AG09309 (cell line): ENCODE results near the gene CEP170B.
"Not testable (repeated sequence)": the region's sequence is repeated elsewhere in the genome, so short reads cannot be mapped to it uniquely, and the experiment has no call there.

Source experiments
- DNase-seq: peaks from one replicate; pipeline ENCODE4 v3.0.0-alpha.2; 2010; ENCODE audit warnings: low read depth
- H3K4me3 ChIP-seq: 2 replicates; pipeline ENCODE4 v1.5.1; 2011; ENCODE audit warnings: mild to moderate bottlenecking, low read depth, low read length, moderate library complexity; ENCODE audit not compliant: control insufficient read depth
- TF ChIP-seq, protein P1 (sequence below): IDR thresholded peaks from 2 replicates; pipeline ENCODE4 v1.5.1; 2011; ENCODE audit warnings: mild to moderate bottlenecking, low read depth, low read length, inconsistent platforms; ENCODE audit not compliant: insufficient read depth, control insufficient read depth; ENCODE audit errors: missing control alignments

The CEP170B gene

GRCh38 chr14:104913435-104913834 lies 48.4 kb downstream of the CEP170B start:
- DNase-seq = no peak
- H3K4me3 ChIP-seq = no peak overlapping the region
- TF ChIP-seq, protein P1, sequence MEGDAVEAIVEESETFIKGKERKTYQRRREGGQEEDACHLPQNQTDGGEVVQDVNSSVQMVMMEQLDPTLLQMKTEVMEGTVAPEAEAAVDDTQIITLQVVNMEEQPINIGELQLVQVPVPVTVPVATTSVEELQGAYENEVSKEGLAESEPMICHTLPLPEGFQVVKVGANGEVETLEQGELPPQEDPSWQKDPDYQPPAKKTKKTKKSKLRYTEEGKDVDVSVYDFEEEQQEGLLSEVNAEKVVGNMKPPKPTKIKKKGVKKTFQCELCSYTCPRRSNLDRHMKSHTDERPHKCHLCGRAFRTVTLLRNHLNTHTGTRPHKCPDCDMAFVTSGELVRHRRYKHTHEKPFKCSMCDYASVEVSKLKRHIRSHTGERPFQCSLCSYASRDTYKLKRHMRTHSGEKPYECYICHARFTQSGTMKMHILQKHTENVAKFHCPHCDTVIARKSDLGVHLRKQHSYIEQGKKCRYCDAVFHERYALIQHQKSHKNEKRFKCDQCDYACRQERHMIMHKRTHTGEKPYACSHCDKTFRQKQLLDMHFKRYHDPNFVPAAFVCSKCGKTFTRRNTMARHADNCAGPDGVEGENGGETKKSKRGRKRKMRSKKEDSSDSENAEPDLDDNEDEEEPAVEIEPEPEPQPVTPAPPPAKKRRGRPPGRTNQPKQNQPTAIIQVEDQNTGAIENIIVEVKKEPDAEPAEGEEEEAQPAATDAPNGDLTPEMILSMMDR = no peak

DNA sequence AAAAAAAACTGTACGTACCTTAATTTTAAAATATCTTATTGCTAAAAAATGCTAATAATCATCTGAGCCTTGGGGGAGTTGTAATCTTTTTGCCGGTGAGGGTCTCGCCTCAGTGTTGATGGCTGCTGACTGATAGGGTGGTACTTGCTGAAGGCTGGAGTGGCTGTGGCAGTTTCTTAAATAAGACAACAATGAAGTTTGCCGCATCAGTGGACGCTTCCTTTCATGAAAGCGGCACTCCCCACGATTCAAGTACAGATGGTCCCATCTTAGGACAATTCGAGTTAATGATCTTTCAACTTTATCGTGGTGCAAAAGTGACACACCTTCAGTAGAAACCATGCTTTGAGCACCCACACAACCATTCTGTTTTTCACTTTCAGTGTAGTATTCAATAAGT lies 52.0 kb downstream of the CEP170B start:
- TF ChIP-seq, protein P1 = no peak
- H3K4me3 ChIP-seq = no peak overlapping the region
- no peak for DNase-seq

GRCh38 chr14:104917993-104918392 lies 52.9 kb downstream of the CEP170B start:
- no peak for DNase-seq
- TF ChIP-seq, protein P1 = no peak
- no peak overlapping the region for H3K4me3 ChIP-seq

DNA sequence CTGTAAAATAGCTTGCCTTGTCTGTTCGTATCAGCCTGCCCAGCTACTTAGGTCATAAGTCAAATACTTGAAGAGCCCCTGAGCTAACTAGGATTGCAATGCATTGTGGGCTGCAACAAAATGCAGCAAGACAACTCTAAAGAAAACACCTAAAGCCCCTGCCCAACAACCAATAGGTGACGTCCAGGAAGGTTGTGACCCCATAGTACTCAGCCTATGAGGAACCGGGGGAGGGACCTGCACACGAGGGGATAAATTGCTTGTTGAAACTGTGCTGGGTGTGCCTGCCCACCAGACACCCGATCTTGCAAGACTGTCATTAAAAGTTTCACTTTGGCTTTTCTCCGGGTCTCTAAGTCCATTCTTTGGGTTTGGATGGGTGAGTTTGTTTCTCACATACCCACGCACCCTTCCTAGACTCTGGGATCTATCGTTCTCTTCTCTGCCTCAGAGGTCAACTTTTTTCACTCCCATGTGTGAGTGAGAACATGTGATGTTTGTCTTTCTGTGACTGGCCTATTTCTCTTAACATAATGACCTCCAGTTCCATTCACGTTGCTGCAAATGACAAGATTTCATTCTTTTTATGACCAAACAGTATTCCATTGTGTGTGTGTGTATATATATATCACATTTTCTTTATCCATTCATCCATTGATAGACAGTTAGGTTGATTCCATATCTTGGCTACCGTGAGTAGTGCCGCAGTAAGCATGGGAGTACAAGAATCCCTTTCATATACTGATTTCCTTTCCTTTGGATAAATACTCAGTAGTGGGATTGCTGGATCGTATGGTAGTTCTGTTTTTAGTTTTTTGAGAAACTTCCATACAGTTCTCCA lies 54.3 kb downstream of the CEP170B start:
- DNase-seq, H3K4me3 ChIP-seq: not testable (repeated sequence)

DNA sequence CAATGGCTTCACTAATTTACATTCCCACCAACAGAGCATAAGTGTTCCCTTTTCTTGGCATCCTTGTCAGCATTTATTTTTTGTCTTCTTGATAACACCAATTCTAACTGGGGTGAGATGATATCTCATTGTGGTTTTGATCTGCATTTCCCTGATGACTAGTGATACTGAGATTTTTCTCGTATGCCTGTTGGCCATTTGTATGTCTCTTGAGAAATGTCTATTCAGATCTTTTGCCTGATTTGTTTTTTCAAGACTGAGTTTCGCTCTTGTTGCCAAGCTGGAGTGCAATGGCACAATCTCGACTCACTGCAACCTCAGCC lies 54.9 kb downstream of the CEP170B start:
- H3K4me3 ChIP-seq = no peak overlapping the region
- no peak for DNase-seq
- TF ChIP-seq, protein P1 = no peak

DNA sequence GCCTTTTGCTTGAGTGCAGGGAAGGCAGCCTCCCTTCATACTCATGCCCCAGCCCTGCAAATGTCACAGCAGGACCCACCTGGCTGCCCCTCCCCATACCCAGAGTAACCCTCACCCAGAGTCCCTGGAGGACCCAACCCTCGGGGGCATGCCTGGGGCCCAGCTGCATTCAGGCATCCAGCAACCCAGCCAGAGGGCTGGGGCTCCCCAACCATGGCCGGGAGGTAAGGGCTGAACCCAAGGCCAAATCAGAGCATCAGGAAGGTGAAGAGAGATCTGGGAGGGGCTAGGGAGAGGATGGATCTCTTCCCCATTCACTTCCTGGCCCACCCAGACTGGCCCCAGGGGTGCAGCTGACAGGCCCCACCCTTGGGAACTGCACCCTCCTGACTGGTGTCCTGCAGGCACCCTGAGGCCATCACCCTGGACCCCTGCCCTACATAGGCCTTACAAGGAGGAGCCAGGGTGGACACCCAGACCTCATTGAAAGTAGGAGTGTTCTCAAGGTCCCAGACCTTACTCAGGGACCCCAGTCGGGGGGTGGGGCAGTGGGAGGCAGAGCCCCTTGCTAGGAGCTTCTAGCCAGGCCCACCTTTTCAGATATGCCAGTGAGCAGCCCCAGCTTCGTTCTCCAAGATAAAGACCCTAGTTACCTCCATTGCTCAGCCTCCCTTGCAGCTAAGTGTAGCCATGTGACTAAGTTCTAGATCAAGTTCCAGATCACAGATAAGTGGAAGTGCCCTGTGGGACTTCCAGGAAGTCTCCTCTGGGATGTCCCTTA lies 58.8 kb downstream of the CEP170B start:
- TF ChIP-seq, protein P1 = no peak
- no peak for DNase-seq
- no peak overlapping the region for H3K4me3 ChIP-seq
